ENCODE data around the gene GAS7.

The GAS7 gene

DNA sequence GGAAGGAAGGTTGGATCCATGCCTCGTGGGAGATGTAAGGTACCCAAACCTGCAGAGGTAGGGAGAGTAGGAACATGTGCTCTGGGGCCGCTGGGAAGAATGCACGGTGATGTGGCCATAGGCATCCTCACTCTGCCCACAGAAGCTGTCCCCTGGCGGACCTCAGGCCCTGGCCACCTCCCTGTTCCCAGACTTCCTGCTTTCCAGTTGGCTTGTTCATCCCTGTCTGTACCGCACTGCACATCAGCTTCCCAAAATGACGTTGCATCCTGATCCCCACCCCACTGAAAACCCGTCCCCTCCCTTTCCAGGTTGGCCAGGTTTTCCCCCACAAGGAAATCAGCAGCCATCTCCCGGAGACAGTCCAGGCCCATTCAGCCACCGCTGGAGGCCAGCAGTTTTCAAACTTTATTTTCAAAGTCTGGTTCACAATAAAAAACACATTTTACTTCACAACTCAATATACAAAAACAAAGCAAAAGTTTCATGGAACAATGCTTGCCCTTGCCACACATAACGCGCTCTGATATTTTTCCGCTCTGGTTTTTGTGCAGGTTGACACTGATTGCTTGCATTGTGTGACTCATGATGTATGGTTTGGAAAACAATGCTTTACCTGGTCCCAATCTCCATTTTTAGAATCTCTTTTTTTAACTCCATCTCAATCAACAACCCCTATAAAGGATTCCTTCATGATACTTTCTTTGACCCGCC, 143.0 kb downstream of the GAS7 start:
- Histone ChIP-seq H3K27ac (ENCODE audit: low read depth in 2 of 2, low read length in 2 of 2) (no peak overlapping the region), H3K9ac (ENCODE audit: low read depth in 1 of 2, low read length in 2 of 2) (no peak overlapping the region), H3K36me3 (ENCODE audit: control insufficient read depth in 2 of 2, insufficient read depth in 2 of 2, low read length in 2 of 2) (no peaks in the 10 kb centered on the region), H3K27me3 (ENCODE audit: control insufficient read depth in 2 of 2, insufficient read depth in 2 of 2, low read length in 2 of 2) (no peaks in the 10 kb centered on the region), H3K4me3 (ENCODE audit: low read length in 2 of 2) (no peak overlapping the region), H3K4me1 (ENCODE audit: control insufficient read depth in 2 of 2, insufficient read depth in 2 of 2, low read length in 2 of 2) (peaks cover 0 to 18% of the 10 kb centered on the region in 2 donors), H3K9me3 (ENCODE audit: control insufficient read depth in 2 of 2, low read length in 2 of 2) (no peaks in the 10 kb centered on the region)

DNA sequence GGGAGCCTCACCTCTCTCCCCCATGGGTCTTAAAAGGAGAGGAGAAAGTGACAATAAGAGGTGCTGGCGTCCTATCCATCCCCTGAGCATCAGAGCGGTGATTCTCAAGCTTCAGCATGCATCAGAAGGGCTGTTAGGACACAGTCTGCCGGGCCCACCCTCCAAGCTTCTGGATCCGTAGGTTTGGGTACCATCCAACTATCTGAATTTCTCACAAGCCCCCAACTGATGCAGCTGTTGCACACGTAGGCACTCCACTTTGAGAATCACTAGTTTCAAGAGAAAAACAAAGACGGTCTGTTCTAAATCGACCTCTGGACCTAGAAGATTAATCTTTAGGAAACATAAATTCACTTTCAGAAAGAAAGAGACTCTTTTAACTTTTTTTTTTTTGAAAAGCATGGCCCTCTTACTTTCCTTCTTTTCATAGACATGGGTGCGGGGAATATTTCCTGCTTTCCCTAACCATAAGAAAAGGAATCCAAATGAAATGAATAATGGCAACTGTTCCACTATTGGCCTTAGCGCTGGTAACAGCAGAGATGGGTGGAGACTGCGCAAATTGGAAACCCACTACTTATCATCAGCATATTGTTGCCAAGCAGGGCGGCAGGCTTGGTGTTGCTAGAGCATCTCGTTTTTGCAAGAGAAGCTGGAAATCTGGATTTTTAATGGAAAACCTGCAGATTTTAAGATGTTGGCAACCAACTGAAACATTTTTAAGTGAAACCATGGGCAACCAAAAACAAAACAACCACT, 144.4 kb downstream of the GAS7 start:
- H3K4me3 ChIP-seq (ENCODE audit: low read length in 2 of 2), result no peak overlapping the region
- peaks cover 2 to 14% of the 10 kb centered on the region in 2 donors for H3K4me1 ChIP-seq (ENCODE audit: control insufficient read depth in 2 of 2, insufficient read depth in 2 of 2, low read length in 2 of 2)
- no peaks in the 10 kb centered on the region for H3K36me3 ChIP-seq (ENCODE audit: control insufficient read depth in 2 of 2, insufficient read depth in 2 of 2, low read length in 2 of 2)
- H3K9ac ChIP-seq (ENCODE audit: low read depth in 1 of 2, low read length in 2 of 2), result no peak overlapping the region
- H3K9me3 ChIP-seq (ENCODE audit: control insufficient read depth in 2 of 2, low read length in 2 of 2), result no peaks in the 10 kb centered on the region
- no peak overlapping the region for H3K27ac ChIP-seq (ENCODE audit: low read depth in 2 of 2, low read length in 2 of 2)
- H3K27me3 ChIP-seq (ENCODE audit: control insufficient read depth in 2 of 2, insufficient read depth in 2 of 2, low read length in 2 of 2), result no peaks in the 10 kb centered on the region

DNA sequence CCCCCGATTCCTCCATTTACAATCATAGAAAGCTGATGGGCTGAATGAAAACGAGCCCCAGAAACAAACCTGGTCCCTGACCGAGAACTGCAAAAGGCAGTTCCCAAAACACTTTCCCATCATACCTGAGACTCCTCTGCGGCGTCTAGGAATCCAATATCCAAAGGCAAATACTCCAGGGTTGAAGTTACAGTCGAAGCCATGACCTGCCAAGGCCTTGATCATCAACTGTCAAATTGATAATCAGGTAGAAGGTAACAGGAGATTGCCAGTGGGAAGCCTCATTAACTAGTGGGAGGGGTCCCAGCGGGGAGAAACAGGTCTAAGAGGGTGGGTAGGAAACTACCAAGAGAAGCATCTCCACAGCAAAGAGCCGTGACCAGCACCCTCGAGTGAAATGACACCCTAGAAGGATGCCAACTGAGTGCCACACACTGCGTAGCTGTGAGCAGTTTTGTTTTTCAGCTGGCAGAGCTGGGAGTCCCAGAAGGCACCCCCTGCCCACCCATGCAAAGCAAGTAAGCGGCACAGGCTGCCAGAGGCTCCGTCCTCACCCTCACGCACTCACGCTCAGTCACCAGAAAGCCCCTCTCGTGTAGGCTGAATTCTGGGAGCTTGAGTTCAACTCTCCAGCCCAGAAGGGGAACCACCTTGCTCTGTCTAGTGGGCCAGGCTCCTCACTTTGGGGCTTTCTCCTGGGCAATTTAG, 146.1 kb downstream of the GAS7 start:
- Histone ChIP-seq H3K27me3 (ENCODE audit: control insufficient read depth in 2 of 2, insufficient read depth in 2 of 2, low read length in 2 of 2) (no peaks in the 10 kb centered on the region), H3K4me1 (ENCODE audit: control insufficient read depth in 2 of 2, insufficient read depth in 2 of 2, low read length in 2 of 2) (peaks cover 2 to 12% of the 10 kb centered on the region in 2 donors), H3K9ac (ENCODE audit: low read depth in 1 of 2, low read length in 2 of 2) (no peak overlapping the region), H3K4me3 (ENCODE audit: low read length in 2 of 2) (no peak overlapping the region), H3K9me3 (ENCODE audit: control insufficient read depth in 2 of 2, low read length in 2 of 2) (no peaks in the 10 kb centered on the region), H3K27ac (ENCODE audit: low read depth in 2 of 2, low read length in 2 of 2) (no peak overlapping the region), H3K36me3 (ENCODE audit: control insufficient read depth in 2 of 2, insufficient read depth in 2 of 2, low read length in 2 of 2) (no peaks in the 10 kb centered on the region)

DNA sequence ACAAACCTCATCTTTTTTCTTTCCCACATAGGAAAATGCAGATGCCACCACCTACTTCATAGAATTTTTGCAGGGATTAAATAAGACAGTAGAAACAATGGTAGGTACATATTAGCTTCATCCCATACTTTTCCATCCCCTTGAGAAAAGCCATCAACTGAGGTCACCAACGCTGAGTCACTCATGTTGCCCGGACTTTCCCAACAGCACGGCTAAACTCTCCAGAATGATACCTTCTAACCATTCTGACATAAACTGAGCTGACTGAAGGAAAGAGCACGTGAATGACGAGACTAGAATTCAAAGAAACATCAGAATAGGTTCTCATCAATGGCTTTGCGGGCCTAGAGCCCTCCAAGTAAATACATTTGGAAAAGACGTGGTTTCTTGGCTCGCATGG, 147.3 kb downstream of the GAS7 start:
- Histone ChIP-seq H3K27me3 (ENCODE audit: control insufficient read depth in 2 of 2, insufficient read depth in 2 of 2, low read length in 2 of 2) (no peaks in the 10 kb centered on the region), H3K9ac (ENCODE audit: low read depth in 1 of 2, low read length in 2 of 2) (no peak overlapping the region), H3K4me1 (ENCODE audit: control insufficient read depth in 2 of 2, insufficient read depth in 2 of 2, low read length in 2 of 2) (peaks cover 2 to 12% of the 10 kb centered on the region in 2 donors), H3K4me3 (ENCODE audit: low read length in 2 of 2) (no peak overlapping the region), H3K9me3 (ENCODE audit: control insufficient read depth in 2 of 2, low read length in 2 of 2) (no peaks in the 10 kb centered on the region), H3K36me3 (ENCODE audit: control insufficient read depth in 2 of 2, insufficient read depth in 2 of 2, low read length in 2 of 2) (no peaks in the 10 kb centered on the region), H3K27ac (ENCODE audit: low read depth in 2 of 2, low read length in 2 of 2) (peak overlapping the region; percentile 40 to 49)

DNA sequence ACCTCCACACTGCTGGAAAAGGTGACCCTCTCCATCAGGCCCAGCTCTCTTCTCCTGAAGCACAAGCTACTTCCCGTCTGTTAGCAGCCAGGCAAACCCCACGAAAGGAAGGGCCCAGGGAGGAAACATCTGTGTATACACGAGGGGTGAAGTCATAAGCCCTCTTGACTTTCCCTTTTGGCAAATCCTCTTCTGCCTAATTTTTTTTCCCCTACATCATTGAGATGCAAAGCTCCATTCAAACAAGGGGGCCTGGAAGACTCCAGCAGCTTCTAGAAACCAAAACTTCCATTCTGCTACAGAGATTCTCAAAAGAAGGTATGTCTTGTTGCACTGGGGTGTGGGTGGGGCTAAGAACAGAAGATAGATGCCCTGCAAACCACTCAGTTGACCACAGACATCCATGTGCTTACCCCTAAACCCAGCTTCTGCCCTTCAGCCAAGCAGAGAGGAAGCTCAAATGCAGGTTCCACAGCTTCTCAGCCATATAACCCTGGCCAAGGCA, 147.8 kb downstream of the GAS7 start:
- H3K4me1 ChIP-seq (ENCODE audit: control insufficient read depth in 2 of 2, insufficient read depth in 2 of 2, low read length in 2 of 2), result peaks cover 2 to 12% of the 10 kb centered on the region in 2 donors
- H3K36me3 ChIP-seq (ENCODE audit: control insufficient read depth in 2 of 2, insufficient read depth in 2 of 2, low read length in 2 of 2), result no peaks in the 10 kb centered on the region
- H3K9ac ChIP-seq (ENCODE audit: low read depth in 1 of 2, low read length in 2 of 2), result peak overlapping the region in 1 of 2 donors; percentile 31
- H3K4me3 ChIP-seq (ENCODE audit: low read length in 2 of 2), result no peak overlapping the region
- no peaks in the 10 kb centered on the region for H3K9me3 ChIP-seq (ENCODE audit: control insufficient read depth in 2 of 2, low read length in 2 of 2)
- H3K27ac ChIP-seq (ENCODE audit: low read depth in 2 of 2, low read length in 2 of 2), result peak overlapping the region; percentile 49 to 75
- H3K27me3 ChIP-seq (ENCODE audit: control insufficient read depth in 2 of 2, insufficient read depth in 2 of 2, low read length in 2 of 2), result no peaks in the 10 kb centered on the region

DNA sequence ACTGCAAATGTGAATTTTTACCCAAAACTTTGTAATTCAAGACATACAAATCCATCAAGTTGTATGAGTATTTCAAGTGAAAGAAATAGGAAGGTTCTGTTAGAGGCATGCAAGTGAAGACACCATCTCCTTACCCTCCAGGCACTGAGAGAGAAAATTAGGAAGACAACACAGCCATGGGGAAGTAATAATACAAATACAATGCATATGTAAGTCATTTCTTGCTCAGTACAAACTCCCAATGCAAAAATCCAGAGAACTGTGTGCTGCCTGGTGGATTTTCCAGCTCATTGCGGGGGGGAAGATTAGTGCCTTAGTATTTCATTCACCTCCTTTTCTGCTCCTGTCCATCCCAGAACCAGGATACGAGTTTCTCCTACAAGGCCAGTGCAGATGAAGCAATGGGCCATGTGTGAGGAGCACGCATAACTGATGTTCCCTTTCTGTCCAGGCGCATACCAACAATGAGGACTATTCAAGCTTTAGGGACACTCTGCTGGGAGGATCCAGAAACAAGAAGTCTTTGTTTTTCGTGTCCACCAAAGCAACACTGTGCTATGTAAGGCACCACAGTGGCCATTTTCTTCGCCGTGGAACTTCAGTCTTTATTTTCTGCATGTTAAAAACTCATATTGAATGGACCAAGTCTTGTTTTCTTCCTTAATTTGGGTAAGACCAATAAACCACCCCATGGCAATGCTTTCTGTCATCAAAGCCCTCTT, 149.6 kb downstream of the GAS7 start:
- Histone ChIP-seq H3K27ac (ENCODE audit: low read depth in 2 of 2, low read length in 2 of 2) (peak overlapping the region; percentile 32 to 37), H3K27me3 (ENCODE audit: control insufficient read depth in 2 of 2, insufficient read depth in 2 of 2, low read length in 2 of 2) (no peaks in the 10 kb centered on the region), H3K9me3 (ENCODE audit: control insufficient read depth in 2 of 2, low read length in 2 of 2) (no peaks in the 10 kb centered on the region), H3K4me1 (ENCODE audit: control insufficient read depth in 2 of 2, insufficient read depth in 2 of 2, low read length in 2 of 2) (peaks cover 2 to 12% of the 10 kb centered on the region in 2 donors), H3K4me3 (ENCODE audit: low read length in 2 of 2) (no peak overlapping the region), H3K36me3 (ENCODE audit: control insufficient read depth in 2 of 2, insufficient read depth in 2 of 2, low read length in 2 of 2) (no peaks in the 10 kb centered on the region), H3K9ac (ENCODE audit: low read depth in 1 of 2, low read length in 2 of 2) (no peak overlapping the region)

DNA sequence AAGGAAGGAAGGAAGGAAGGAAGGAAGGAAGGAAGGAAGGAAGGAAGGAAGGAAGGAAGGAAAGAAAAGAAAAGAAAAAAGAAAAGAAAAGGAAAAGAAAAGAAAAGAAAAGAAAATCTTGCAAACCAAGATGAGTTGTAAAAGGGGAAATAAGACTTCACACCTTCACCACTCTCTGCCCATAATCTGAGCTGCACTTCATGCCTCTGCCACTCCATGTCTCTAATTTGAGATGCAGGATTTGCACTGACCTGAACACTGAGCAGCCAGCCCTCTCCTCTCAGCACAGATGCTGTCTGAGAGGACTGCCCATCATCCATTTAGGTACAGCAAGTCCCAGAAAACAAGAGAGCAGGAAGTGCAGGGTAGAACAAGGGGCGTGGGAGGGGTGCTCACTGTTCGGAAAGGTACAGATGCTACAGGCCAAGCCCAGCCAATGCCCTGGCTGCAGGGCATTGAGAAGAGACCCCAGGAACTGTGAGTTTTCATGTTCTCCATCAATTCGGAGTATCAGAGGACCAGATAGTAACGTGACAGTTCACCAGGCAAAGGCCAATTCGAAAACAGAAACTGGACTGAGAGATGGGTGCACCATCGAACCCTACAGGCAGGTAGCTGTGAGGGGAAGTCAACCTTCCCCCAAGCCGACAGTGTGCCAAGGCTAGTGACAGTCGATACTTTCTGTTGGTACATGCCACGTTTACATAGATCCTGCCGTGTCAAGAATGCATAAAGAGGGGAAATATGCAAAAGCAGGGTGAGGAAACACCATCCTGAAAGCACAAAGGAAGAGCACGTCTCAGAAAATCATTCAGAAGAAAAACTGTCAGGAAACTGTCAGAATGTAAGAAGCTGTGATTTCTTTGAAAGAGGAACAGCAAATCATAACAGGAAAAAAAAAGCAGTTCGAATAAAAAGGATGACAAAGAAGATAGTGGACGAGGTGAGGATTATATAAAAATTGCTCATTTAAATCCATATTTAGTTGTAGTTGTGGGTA, 151.3 kb downstream of the GAS7 start:
- Histone ChIP-seq H3K36me3 (ENCODE audit: control insufficient read depth in 2 of 2, insufficient read depth in 2 of 2, low read length in 2 of 2) (no peaks in the 10 kb centered on the region), H3K27ac (ENCODE audit: low read depth in 2 of 2, low read length in 2 of 2) (no peak overlapping the region), H3K9me3 (ENCODE audit: control insufficient read depth in 2 of 2, low read length in 2 of 2) (no peaks in the 10 kb centered on the region), H3K27me3 (ENCODE audit: control insufficient read depth in 2 of 2, insufficient read depth in 2 of 2, low read length in 2 of 2) (no peaks in the 10 kb centered on the region), H3K9ac (ENCODE audit: low read depth in 1 of 2, low read length in 2 of 2) (peak overlapping the region in 1 of 2 donors; percentile 23), H3K4me3 (ENCODE audit: low read length in 2 of 2) (no peak overlapping the region), H3K4me1 (ENCODE audit: control insufficient read depth in 2 of 2, insufficient read depth in 2 of 2, low read length in 2 of 2) (peaks cover 2 to 10% of the 10 kb centered on the region in 2 donors)

DNA sequence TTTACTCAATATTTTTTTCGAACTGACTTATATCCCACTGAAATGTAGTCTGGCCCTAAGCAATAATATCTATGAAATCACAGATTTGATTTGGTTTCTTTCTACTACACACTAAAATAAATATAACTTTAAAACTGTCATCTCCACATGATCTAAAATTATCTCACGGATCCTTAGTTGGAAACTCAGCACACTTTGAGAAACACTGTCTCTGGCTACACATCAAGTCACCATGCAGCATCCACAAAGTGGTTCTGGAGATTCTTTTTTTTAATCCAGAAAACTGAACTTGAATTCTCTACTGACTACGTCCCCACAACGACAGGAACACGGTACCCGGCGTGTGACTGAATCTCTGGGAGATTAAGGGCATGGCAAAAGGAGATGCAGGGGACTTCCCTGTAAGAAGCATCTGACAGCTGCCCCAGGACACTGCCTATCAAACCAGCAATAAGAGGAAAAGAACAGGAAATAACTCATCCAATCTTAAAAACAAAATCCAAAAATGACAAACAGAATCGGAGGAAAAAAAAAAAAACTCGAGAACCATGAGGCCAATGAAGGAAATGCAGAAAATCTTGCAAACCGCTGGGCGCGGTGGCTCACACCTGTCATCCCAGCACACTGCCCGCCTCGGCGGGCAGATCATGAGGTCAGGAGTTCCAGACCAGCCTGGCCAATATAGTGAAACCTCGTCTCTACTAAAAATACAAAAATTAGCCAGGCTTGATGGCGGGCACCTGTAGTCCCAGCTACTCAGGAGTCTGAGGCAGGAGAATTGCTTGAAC, 152.3 kb downstream of the GAS7 start:
- H3K4me1 ChIP-seq (ENCODE audit: control insufficient read depth in 2 of 2, insufficient read depth in 2 of 2, low read length in 2 of 2), result peaks cover 2 to 6% of the 10 kb centered on the region in 2 donors
- H3K36me3 ChIP-seq (ENCODE audit: control insufficient read depth in 2 of 2, insufficient read depth in 2 of 2, low read length in 2 of 2), result no peaks in the 10 kb centered on the region
- H3K27me3 ChIP-seq (ENCODE audit: control insufficient read depth in 2 of 2, insufficient read depth in 2 of 2, low read length in 2 of 2), result no peaks in the 10 kb centered on the region
- no peaks in the 10 kb centered on the region for H3K9me3 ChIP-seq (ENCODE audit: control insufficient read depth in 2 of 2, low read length in 2 of 2)
- H3K9ac ChIP-seq (ENCODE audit: low read depth in 1 of 2, low read length in 2 of 2), result no peak overlapping the region
- H3K27ac ChIP-seq (ENCODE audit: low read depth in 2 of 2, low read length in 2 of 2), result no peak overlapping the region
- H3K4me3 ChIP-seq (ENCODE audit: low read length in 2 of 2), result no peak overlapping the region
